HEK293 (cell line): Measurements from ENCODE around the gene CRAT.

ENCODE experiments used
- FEZF1 ChIP-seq: fragments of 450-650 bp; formaldehyde crosslinking; IDR thresholded peaks from 2 replicates; pipeline ENCODE4 v1.5.1; 2016; ENCODE audit warnings: missing biosample characterization, missing genetic modification characterization
- GLI2 ChIP-seq: fragments of 450-650 bp; formaldehyde crosslinking; IDR thresholded peaks from 2 replicates; pipeline ENCODE4; 2017; ENCODE audit warnings: missing biosample characterization, missing genetic modification characterization, low read depth, borderline replicate concordance
- HIC1 ChIP-seq: fragments of 450-650 bp; formaldehyde crosslinking; IDR thresholded peaks from 2 replicates; pipeline ENCODE4 v1.5.1; 2016; ENCODE audit warnings: missing biosample characterization, missing genetic modification characterization
- HOXC10 ChIP-seq: sonication (generic); formaldehyde crosslinking; IDR thresholded peaks from 2 replicates; pipeline ENCODE4 v1.8.1; 2023; ENCODE audit warnings: mild to moderate bottlenecking, missing genetic modification reagents
- PRDM6 ChIP-seq: fragments of 450-650 bp; formaldehyde crosslinking; IDR thresholded peaks from 2 replicates; pipeline ENCODE4 v1.5.1; 2017; ENCODE audit warnings: missing biosample characterization, missing genetic modification characterization
- SCRT1 ChIP-seq: fragments of 450-650 bp; formaldehyde crosslinking; IDR thresholded peaks from 2 replicates; pipeline ENCODE4 v1.5.1; 2016; ENCODE audit warnings: missing biosample characterization, missing genetic modification characterization, borderline replicate concordance
- YY1 ChIP-seq: fragments of 450-650 bp; formaldehyde crosslinking; IDR thresholded peaks from 2 replicates; pipeline ENCODE4 v1.5.1; 2018; ENCODE audit warnings: missing biosample characterization, missing genetic modification characterization
- ZBTB1 ChIP-seq: fragments of 450-650 bp; formaldehyde crosslinking; IDR thresholded peaks from 2 replicates; pipeline ENCODE4 v1.5.1; 2016; ENCODE audit warnings: missing biosample characterization, missing genetic modification characterization
- ZBTB20 ChIP-seq: fragments of 450-650 bp; formaldehyde crosslinking; IDR thresholded peaks from 2 replicates; pipeline ENCODE4 v1.5.1; 2016; ENCODE audit warnings: missing biosample characterization, missing genetic modification characterization
- ZBTB21 ChIP-seq: fragments of 450-650 bp; formaldehyde crosslinking; IDR thresholded peaks from 2 replicates; pipeline ENCODE4 v1.5.1; 2017; ENCODE audit warnings: missing biosample characterization, missing genetic modification characterization
- ZFP37 ChIP-seq: fragments of 450-650 bp; formaldehyde crosslinking; IDR thresholded peaks from 2 replicates; pipeline ENCODE4 v1.5.1; 2016; ENCODE audit warnings: missing biosample characterization, missing genetic modification characterization
- ZFP69B ChIP-seq: fragments of 450-650 bp; formaldehyde crosslinking; IDR thresholded peaks from 2 replicates; pipeline ENCODE4 v1.5.1; 2016; ENCODE audit warnings: missing biosample characterization, missing genetic modification characterization
- ZNF148 ChIP-seq: fragments of 450-650 bp; formaldehyde crosslinking; IDR thresholded peaks from 2 replicates; pipeline ENCODE4 v1.5.0; 2017; ENCODE audit warnings: missing biosample characterization, missing genetic modification characterization, borderline replicate concordance
- ZNF175 ChIP-seq: fragments of 450-650 bp; formaldehyde crosslinking; IDR thresholded peaks from 2 replicates; pipeline ENCODE4 v1.5.1; 2016; ENCODE audit warnings: missing biosample characterization, missing genetic modification characterization
- ZNF214 ChIP-seq: fragments of 450-650 bp; formaldehyde crosslinking; IDR thresholded peaks from 2 replicates; pipeline ENCODE4 v1.5.1; 2017; ENCODE audit warnings: missing biosample characterization, mild to moderate bottlenecking, missing genetic modification characterization, borderline replicate concordance
- ZNF23 ChIP-seq: fragments of 450-650 bp; formaldehyde crosslinking; IDR thresholded peaks from 2 replicates; pipeline ENCODE4 v1.5.1; 2016; ENCODE audit warnings: missing biosample characterization, missing genetic modification characterization, borderline replicate concordance
- ZNF274 ChIP-seq, 2 experiments: fragments of 200-500 bp in 1 of 2; fragments of 450-650 bp in 1 of 2; sonication (Bioruptor generic) in 1 of 2; formaldehyde crosslinking in 1 of 2; IDR thresholded peaks; 2 replicates each; pipeline versions ENCODE4 v1.5.1 to v1.6.1; 2014 to 2016; ENCODE audit warnings: borderline replicate concordance in 1 of 2, inconsistent platforms in 1 of 2, low read length in 1 of 2, missing biosample characterization in 1 of 2, missing genetic modification characterization in 1 of 2
- ZNF292 ChIP-seq: fragments of 450-650 bp; formaldehyde crosslinking; IDR thresholded peaks from 2 replicates; pipeline ENCODE4 v1.5.1; 2016; ENCODE audit warnings: low read depth, missing biosample characterization, missing genetic modification characterization, borderline replicate concordance
- ZNF311 ChIP-seq: fragments of 450-650 bp; formaldehyde crosslinking; IDR thresholded peaks from 2 replicates; pipeline ENCODE4 v1.5.1; 2017; ENCODE audit warnings: missing biosample characterization, missing genetic modification characterization, borderline replicate concordance
- ZNF423 ChIP-seq: fragments of 450-650 bp; formaldehyde crosslinking; IDR thresholded peaks from 2 replicates; pipeline ENCODE4 v1.5.1; 2016; ENCODE audit warnings: missing biosample characterization, missing genetic modification characterization
- ZNF449 ChIP-seq: fragments of 450-650 bp; formaldehyde crosslinking; IDR thresholded peaks from 2 replicates; pipeline ENCODE4 v1.5.1; 2017; ENCODE audit warnings: missing biosample characterization, mild to moderate bottlenecking, missing genetic modification characterization, moderate library complexity
- ZNF488 ChIP-seq: fragments of 450-650 bp; formaldehyde crosslinking; IDR thresholded peaks from 2 replicates; pipeline ENCODE4 v1.5.1; 2016; ENCODE audit warnings: missing biosample characterization, missing genetic modification characterization
- ZNF623 ChIP-seq: fragments of 450-650 bp; formaldehyde crosslinking; IDR thresholded peaks from 2 replicates; pipeline ENCODE4 v1.5.1; 2016; ENCODE audit warnings: missing biosample characterization, missing genetic modification characterization
- ZNF654 ChIP-seq: fragments of 450-650 bp; formaldehyde crosslinking; IDR thresholded peaks from 2 replicates; pipeline ENCODE4 v1.5.1; 2016; ENCODE audit warnings: low read depth, missing biosample characterization, missing genetic modification characterization
- ZNF658 ChIP-seq: fragments of 450-650 bp; formaldehyde crosslinking; IDR thresholded peaks from 2 replicates; pipeline ENCODE4; 2016; ENCODE audit warnings: missing biosample characterization, missing genetic modification characterization
- ZNF747 ChIP-seq: fragments of 450-650 bp; formaldehyde crosslinking; IDR thresholded peaks from 2 replicates; pipeline ENCODE4 v1.5.1; 2016; ENCODE audit warnings: missing biosample characterization, missing genetic modification characterization
- ZNF768 ChIP-seq: fragments of 450-650 bp; formaldehyde crosslinking; IDR thresholded peaks from 2 replicates; pipeline ENCODE4 v1.5.1; 2018; ENCODE audit warnings: missing biosample characterization, mild to moderate bottlenecking, missing genetic modification characterization
- ZNF791 ChIP-seq: fragments of 450-650 bp; formaldehyde crosslinking; IDR thresholded peaks from 2 replicates; pipeline ENCODE4 v1.5.1; 2016; ENCODE audit warnings: missing biosample characterization, missing genetic modification characterization
- ZSCAN18 ChIP-seq: fragments of 450-650 bp; formaldehyde crosslinking; IDR thresholded peaks from 2 replicates; pipeline ENCODE4 v1.5.1; 2016; ENCODE audit warnings: missing biosample characterization, missing genetic modification characterization

CRAT gene

GRCh38 chr9:129080601-129081387 is 29.8 kb downstream of the CRAT start, which contains the start of gene DOLPP1 (continued):
- no peak for TF ChIP-seq ZNF654 (tag by site-specific recombination)
- TF ChIP-seq HOXC10 (CRISPR knock-in tag), result no peak
- TF ChIP-seq ZBTB1 (tag by site-specific recombination), result no peak
- no peak for TF ChIP-seq ZNF23 (tag by site-specific recombination)
- no peak for TF ChIP-seq ZFP37 (tag by site-specific recombination)
- TF ChIP-seq ZNF449, result no peak
- no peak for TF ChIP-seq ZNF274 (IDR thresholded peaks at IDR 0.05; ENCODE audit: low read length)
- TF ChIP-seq ZNF274 (tag by site-specific recombination; IDR thresholded peaks at IDR 0.05; ENCODE audit: borderline replicate concordance), result no peak
- no peak for TF ChIP-seq HIC1 (tag by site-specific recombination)
- TF ChIP-seq SCRT1 (tag by site-specific recombination), result no peak
- no peak for TF ChIP-seq ZNF292 (tag by site-specific recombination)
- no peak for TF ChIP-seq ZNF423 (tag by site-specific recombination)
- no peak for TF ChIP-seq ZNF791 (tag by site-specific recombination)
- peak; percentile 9; the same call in 1 of the 2 replicates for TF ChIP-seq ZBTB20
- TF ChIP-seq ZNF747 (tag by site-specific recombination), result no peak
- TF ChIP-seq YY1 (tag by site-specific recombination), result peak; percentile 94
- no peak for TF ChIP-seq ZNF768 (tag by site-specific recombination)
- no peak for TF ChIP-seq ZNF148
- no peak for TF ChIP-seq ZNF214 (tag by site-specific recombination)
- no peak for TF ChIP-seq ZSCAN18 (tag by site-specific recombination)
- no peak for TF ChIP-seq ZNF175 (tag by site-specific recombination)
- TF ChIP-seq ZNF488 (tag by site-specific recombination), result no peak
- TF ChIP-seq PRDM6 (tag by site-specific recombination), result no peak
- TF ChIP-seq ZNF623 (tag by site-specific recombination), result no peak
- TF ChIP-seq ZFP69B (tag by site-specific recombination), result no peak
- TF ChIP-seq GLI2 (tag by site-specific recombination), result no peak
- TF ChIP-seq ZBTB21 (tag by site-specific recombination), result no peak
- no peak for TF ChIP-seq ZNF311 (tag by site-specific recombination)
- TF ChIP-seq ZNF658 (tag by site-specific recombination), result no peak
- TF ChIP-seq FEZF1 (tag by site-specific recombination), result no peak
